CD1c-positive myeloid dendritic cell (primary cell): ENCODE data around the gene DENND11.
"Not testable (repeated sequence)": the region's sequence is repeated elsewhere in the genome, so short reads cannot be mapped to it uniquely, and the experiment has no call there.

Experiments used
- DNase-seq: peaks from one replicate; pipeline ENCODE4 v3.0.0-alpha.2; 2016; ENCODE audit errors: extremely low spot score

DENND11 gene

DNA sequence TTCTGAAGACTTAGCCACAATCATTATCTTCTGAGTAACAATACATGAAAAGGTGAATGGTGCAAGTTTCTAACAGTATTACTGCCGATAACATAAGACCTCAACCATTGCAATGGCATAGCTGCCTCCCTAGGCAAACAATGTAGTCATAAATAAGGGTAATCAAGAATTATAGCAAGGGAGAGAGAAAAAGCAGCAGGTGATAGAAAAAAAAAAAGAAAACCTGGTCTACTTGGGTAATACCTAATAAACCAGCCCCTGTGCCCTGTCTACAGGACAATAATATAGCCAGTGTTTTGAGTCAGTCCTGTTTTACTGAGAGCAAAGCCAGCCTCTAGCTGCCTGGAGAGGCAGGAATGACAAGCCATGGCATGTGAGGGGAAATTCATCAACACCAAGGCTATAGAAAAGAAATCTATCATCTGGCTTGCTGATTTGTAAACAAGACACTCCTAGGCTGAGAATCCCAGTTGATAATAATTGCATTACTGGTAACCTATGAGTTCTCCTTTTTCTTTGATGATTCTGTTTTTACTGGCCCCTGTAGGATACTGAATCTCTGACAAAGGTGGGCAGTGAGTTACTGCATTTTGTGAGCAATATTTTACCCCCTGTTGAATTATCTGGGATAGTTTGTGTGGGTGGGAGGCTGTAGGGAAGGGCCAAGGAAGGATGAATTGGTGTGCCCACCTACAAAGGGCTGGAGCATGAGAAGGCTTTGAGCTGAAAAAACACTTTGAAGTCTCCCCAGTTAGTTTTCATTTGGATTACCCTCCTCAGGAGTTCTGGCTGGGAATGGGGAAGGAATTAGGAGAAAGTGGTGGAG, 4.5 kb upstream of the DENND11 start:
- no peak for DNase-seq

GRCh38 chr7:141704741-141705140, 2.8 kb upstream of the DENND11 start:
- no peak for DNase-seq

- no peak for DNase-seq
Observed at GRCh38 chr7:141704112-141704511, 2.1 kb upstream of the DENND11 start.

GRCh38 chr7:141702892-141703291, 926 bp upstream of the DENND11 start:
- no peak for DNase-seq

DNA sequence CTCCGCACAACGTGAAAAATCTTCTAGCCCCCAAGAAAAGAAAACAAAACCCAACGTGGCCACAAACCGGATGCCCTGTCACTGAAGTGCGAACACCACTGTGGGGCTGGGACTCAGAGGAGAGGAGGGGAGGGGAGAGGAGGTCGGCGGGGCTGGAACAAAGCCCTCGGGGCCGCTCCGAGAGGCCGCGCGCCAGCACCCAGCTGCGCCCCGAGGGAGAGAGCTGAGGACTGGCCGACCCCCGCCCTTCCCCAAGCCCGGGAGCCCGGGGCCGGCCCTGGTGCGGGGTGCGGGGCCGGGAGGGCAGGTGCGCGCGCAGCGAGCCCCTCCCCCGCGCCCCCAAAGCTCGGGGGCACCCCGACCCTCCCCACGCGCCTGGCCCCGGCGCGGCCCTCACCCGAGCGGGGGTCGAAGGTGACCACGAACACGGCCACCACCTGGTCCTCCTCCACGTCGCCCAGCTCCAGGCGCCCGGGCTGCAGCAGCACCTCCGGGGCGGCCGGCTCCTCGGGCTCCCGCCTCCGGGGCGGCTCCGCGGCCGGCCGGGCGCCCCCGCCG, 398 bp downstream of the DENND11 start:
- DNase-seq: peak; percentile 49

GRCh38 chr7:141700848-141701371, 1.1 kb downstream of the DENND11 start:
- DNase-seq: peak; percentile 42

DNA sequence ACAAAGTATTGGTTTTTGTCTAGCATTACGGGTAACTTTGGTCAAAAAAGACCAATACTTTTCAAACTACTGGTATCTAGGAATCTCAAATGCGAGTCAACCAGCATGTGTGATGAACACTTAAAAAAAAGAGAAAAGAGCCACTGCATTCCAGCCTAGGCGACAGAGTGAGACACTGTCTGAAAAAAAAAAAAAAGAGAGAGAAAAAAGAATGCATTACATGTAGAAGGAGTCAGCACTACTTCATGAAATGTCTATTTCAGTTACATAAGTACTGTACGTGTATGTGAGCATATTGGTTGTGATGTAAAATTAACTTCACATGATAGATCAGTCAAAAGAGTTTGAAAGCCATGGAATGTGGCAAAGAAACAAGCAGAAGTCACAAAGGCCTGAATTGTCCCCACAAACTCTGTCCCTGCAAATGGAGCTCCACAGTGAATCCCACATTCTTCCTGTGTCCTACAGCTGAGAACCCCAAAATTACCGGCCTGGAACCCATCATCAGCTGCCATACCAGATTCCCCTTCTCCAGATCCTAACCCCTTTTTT, 1.6 kb downstream of the DENND11 start:
- no peak for DNase-seq

DNA sequence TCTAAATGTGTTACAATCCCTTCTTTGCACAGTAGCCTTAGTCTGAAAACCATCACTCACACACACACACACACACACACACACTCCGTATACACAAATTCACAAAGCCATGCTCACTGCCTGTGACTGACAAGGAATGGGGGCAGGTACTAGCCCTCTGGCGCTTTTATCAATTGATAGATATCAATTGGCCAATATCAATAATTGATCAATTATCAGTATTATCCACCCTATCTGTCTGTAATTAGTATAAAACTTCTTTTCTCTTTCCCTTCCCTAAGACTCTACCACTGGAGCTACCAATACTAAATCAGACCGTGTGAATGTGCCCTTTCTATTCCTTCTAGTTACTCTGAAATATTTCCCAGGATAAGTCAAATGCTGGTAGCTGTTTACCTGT, 2.1 kb downstream of the DENND11 start:
- no peak for DNase-seq

- no peak for DNase-seq
Observed at GRCh38 chr7:141698247-141699015, 3.5 kb downstream of the DENND11 start.

GRCh38 chr7:141697211-141697871, 4.6 kb downstream of the DENND11 start:
- DNase-seq: no peak

DNA sequence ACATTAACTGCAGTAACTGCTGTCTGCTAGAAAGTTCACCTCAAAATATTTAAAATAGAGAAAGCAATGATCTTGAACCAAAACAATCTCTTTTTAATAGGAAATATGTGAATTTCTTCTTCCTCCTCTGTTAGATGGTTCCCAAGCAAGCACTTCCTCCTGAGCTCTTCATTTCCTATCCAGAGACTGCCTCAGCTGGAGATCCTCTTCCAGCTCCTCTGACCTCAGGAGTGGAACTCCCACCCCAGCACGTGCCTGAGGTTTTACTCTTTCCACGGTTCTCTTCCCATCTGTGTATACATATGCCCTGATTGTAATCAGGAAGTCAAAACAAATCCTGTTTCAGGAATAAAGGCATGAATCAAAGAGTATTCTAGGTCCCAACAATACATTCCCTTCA, 5.6 kb downstream of the DENND11 start:
- peak; percentile 34 for DNase-seq

DNA sequence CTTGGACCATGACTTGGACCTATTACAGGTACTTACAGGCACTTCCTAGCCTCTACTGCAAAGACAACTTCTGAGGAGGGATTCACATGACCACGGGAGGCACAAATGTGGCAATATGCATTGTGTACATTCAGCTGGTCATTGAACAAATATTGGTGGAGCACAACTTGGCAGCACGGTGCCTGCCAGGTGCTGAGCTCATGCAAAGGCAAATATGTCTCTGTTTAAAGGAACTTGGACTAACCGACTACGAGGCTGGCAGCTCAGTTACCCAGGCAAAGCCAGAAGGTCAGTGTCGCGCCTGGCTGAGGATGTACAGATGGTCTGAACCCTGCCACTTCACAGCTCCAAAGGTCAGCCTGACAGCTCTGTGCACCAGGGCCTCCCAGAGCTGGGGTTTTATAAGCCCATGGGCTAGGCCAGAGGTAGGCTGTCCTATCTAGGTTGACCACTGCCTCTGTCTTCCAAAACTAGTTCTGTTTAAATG, 6.1 kb downstream of the DENND11 start:
- DNase-seq: no peak

DNA sequence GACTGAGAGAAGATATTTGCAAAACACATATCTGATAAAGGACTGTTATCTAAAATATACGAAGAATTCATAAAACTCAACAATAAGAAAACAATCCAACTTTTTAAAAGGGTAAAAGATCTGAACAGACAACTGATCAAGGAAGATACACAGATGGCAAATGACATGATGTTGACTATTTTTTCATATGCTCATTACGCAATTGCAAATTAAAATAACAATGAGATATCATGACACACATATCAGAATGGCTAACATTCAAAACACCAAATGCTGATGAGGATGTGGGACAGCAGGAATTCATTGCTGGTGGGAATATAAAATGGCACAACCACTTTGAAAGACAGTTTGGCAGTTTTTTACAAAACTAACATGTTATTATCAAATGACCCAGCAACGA, 8.9 kb downstream of the DENND11 start:
- no peak for DNase-seq

DNA sequence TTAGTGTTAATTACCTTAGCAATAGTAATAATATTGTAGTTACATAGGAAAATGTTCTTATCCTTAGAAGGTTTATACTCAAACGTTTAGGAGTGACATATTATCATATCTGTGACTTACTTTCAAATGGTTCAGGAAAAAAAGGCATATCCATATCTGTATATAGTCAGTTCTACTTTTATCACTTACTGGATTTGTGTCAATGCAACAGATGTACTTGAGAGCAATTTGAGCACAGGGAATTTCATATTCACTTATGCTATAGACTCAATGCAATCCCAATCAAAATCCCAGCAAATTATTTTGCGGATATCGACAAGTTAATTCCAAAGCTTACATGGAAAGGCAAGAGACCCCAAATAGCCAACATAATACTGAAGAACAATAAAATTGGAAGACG, 10.0 kb downstream of the DENND11 start:
- no peak for DNase-seq

DNA sequence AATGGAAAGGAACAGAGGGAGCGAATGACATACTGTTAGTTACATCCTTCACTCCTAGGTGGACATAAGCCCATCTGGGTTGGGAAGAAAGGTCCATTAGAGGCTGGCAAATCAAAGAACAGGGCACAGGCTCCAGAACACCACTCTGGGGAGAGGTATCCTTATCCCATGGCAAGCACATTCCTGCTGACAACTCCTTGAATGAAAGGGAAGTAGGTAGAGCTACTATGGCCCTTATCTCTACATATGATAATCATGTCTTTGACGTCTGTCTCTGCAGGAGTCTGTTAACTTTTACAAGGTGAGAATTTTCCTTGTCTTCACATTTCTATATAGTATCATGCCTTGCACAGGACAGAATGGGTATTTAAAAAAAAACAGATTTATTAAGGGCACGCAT, 10.4 kb downstream of the DENND11 start:
- no peak for DNase-seq

- not testable (repeated sequence) for DNase-seq
Observed at GRCh38 chr7:141689072-141689825, 12.7 kb downstream of the DENND11 start.

GRCh38 chr7:141688043-141688442, 13.9 kb downstream of the DENND11 start:
- no peak for DNase-seq

GRCh38 chr7:141686670-141687069, 15.3 kb downstream of the DENND11 start:
- no peak for DNase-seq

DNA sequence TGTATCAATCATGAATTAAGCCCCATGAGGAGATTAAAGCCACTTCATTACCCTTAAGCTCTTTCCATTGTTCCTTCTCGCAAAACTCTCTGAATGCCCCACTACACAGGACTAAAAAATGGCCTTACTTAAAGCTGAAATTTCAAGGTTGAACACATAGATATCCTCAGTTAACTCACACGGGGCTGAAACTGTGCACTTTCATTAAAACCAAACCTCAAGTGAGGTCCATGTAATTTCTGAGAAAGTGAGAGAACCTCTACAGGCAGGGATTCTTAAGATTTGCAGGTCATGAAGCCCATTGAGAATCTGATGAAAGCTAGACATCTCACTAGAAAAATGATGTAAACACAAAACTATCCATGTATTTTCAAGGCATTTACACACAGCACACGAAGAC, 15.9 kb downstream of the DENND11 start:
- DNase-seq: no peak

GRCh38 chr7:141685285-141686023, 16.5 kb downstream of the DENND11 start:
- DNase-seq: no peak
